ENCODE measurements around the gene ATP8A2.

The ATP8A2 gene

DNA sequence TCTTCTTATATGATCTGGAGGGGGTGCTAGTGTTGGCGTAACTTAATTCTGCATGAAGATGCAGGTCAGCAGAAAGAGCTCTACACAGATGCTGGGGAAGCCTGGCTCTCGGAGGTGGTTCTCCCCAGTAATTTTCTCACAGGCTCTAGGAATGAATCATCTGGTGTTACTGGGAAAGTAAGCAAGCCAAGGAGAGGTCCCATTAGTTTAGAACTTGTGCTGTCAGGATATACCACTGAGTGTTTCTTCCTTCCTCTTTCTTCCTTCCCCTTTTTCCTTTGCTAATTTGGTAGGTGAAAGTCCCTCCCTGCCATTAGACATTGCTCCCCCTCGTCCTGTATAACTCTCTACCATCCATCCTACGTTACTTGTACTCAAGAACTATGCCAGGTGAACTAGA is 68.3 kb downstream of the ATP8A2 start:
- TF ChIP-seq, protein P1, sequence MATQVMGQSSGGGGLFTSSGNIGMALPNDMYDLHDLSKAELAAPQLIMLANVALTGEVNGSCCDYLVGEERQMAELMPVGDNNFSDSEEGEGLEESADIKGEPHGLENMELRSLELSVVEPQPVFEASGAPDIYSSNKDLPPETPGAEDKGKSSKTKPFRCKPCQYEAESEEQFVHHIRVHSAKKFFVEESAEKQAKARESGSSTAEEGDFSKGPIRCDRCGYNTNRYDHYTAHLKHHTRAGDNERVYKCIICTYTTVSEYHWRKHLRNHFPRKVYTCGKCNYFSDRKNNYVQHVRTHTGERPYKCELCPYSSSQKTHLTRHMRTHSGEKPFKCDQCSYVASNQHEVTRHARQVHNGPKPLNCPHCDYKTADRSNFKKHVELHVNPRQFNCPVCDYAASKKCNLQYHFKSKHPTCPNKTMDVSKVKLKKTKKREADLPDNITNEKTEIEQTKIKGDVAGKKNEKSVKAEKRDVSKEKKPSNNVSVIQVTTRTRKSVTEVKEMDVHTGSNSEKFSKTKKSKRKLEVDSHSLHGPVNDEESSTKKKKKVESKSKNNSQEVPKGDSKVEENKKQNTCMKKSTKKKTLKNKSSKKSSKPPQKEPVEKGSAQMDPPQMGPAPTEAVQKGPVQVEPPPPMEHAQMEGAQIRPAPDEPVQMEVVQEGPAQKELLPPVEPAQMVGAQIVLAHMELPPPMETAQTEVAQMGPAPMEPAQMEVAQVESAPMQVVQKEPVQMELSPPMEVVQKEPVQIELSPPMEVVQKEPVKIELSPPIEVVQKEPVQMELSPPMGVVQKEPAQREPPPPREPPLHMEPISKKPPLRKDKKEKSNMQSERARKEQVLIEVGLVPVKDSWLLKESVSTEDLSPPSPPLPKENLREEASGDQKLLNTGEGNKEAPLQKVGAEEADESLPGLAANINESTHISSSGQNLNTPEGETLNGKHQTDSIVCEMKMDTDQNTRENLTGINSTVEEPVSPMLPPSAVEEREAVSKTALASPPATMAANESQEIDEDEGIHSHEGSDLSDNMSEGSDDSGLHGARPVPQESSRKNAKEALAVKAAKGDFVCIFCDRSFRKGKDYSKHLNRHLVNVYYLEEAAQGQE (IDR thresholded peaks at IDR 0.05; ENCODE audit: insufficient read depth in 1 of 2, low read depth in 2 of 2, low read length in 2 of 2) = no peak
- TF ChIP-seq TAF1 (IDR thresholded peaks at IDR 0.05; ENCODE audit: borderline replicate concordance, insufficient read depth, low read length) = no peak
- no peak for TF ChIP-seq POLR2AphosphoS5 (IDR thresholded peaks at IDR 0.05; ENCODE audit: low read depth, low read length)
- no peak for TF ChIP-seq SIN3A (IDR thresholded peaks at IDR 0.05; ENCODE audit: borderline replicate concordance, insufficient read depth, low read length)
- no peak for TF ChIP-seq FOXP2 (optimal IDR thresholded peaks at IDR 0.05; ENCODE audit: borderline replicate concordance, extremely low read depth, extremely low read length, insufficient read depth)

DNA sequence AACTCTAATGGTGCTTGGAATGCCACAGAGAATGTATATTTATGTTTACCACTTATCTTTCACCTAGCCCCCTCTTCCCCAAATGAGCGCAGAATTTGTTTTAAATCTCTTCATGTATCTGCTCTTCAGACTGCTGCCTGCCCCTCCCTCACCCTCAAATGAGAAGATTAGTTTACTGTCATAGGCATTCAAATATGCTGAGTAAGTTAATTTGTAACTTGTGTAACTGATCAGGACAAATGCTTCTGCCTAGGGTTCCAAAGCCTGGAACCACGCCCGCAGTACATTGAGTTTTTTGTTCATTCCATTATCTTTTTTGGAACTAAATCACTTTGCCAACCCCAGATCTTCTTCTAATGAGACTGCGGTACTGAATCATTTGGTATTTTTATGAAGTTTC is 74.5 kb downstream of the ATP8A2 start:
- TF ChIP-seq FOXP2 (optimal IDR thresholded peaks at IDR 0.05; ENCODE audit: borderline replicate concordance, extremely low read depth, extremely low read length, insufficient read depth) (no peak), TAF1 (IDR thresholded peaks at IDR 0.05; ENCODE audit: borderline replicate concordance, insufficient read depth, low read length) (no peak), SIN3A (IDR thresholded peaks at IDR 0.05; ENCODE audit: borderline replicate concordance, insufficient read depth, low read length) (no peak), POLR2AphosphoS5 (IDR thresholded peaks at IDR 0.05; ENCODE audit: low read depth, low read length) (no peak)
- TF ChIP-seq, protein P1 (IDR thresholded peaks at IDR 0.05; ENCODE audit: insufficient read depth in 1 of 2, low read depth in 2 of 2, low read length in 2 of 2) = no peak

DNA sequence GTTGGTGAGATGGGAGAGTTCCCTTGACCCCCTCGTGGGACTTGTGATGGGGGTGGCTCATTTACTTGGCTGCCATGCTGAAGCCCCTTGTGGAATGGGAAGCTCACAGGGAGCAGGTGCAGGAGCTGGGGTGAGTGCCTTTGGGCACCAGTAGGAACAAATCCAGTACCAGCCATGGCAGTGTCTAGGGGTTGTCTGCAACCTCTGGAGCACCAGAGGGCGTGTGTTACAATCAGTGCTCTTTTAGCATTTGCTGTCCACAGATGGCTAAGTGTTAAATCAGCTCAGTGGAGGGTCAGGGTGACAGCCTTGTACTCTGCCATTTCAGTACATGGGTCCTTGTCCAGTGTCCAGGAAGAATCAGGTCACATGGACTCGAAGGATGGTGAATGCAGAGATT is 75.6 kb downstream of the ATP8A2 start:
- TF ChIP-seq, protein P1 (IDR thresholded peaks at IDR 0.05; ENCODE audit: insufficient read depth in 1 of 2, low read depth in 2 of 2, low read length in 2 of 2) = no peak
- TF ChIP-seq TAF1 (IDR thresholded peaks at IDR 0.05; ENCODE audit: borderline replicate concordance, insufficient read depth, low read length) = no peak
- TF ChIP-seq POLR2AphosphoS5 (IDR thresholded peaks at IDR 0.05; ENCODE audit: low read depth, low read length) = no peak

DNA sequence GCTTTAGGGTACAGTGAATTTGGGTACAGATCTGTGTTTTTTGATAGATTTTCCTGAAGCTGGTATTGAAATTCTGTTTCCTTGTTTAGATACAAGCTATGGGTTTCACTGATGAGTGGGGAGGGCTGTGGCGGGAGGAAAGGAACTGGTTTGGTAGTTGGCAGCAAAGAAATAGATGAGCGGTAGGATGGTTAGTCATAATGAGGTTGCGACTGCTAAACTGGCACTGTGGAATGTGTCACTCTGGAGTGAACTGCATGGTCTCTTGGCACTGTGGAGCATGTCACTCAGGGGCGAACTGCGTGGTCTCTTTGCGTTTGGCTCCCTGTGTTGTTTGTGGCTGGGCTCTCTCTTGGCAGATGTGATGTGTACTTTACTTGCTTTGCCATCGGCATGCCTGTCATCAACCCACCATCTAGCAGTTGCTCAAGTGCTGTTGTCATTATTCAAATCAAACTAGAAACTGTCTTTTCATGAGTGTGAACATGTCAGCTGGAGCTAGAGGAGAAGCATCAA is 82.1 kb downstream of the ATP8A2 start:
- TF ChIP-seq POLR2AphosphoS5 (IDR thresholded peaks at IDR 0.05; ENCODE audit: low read depth, low read length) (no peak), SIN3A (IDR thresholded peaks at IDR 0.05; ENCODE audit: borderline replicate concordance, insufficient read depth, low read length) (no peak), TAF1 (IDR thresholded peaks at IDR 0.05; ENCODE audit: borderline replicate concordance, insufficient read depth, low read length) (no peak), FOXP2 (optimal IDR thresholded peaks at IDR 0.05; ENCODE audit: borderline replicate concordance, extremely low read depth, extremely low read length, insufficient read depth) (no peak)
- TF ChIP-seq, protein P1 (IDR thresholded peaks at IDR 0.05; ENCODE audit: insufficient read depth in 1 of 2, low read depth in 2 of 2, low read length in 2 of 2) = no peak

DNA sequence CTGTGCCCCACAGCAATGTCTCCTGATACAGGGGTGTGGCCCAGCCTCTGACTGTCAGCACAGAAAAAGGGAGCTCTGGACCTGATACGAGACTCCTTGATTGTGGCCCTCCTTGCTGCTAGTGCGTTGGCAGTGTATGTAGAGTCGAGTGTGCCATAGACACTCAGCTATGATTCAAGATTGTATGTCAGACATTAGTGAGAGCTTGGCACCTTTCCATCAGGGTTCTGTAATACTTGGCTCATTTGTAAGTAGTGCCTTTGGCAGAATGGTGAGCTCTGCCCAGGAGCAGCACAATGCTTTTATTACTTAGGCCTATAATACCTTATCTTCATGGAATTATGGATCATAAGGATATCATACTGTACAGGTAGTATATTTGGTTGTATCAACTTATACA is 83.4 kb downstream of the ATP8A2 start:
- TF ChIP-seq SIN3A (IDR thresholded peaks at IDR 0.05; ENCODE audit: borderline replicate concordance, insufficient read depth, low read length) (no peak), POLR2AphosphoS5 (IDR thresholded peaks at IDR 0.05; ENCODE audit: low read depth, low read length) (no peak), TAF1 (IDR thresholded peaks at IDR 0.05; ENCODE audit: borderline replicate concordance, insufficient read depth, low read length) (no peak), FOXP2 (optimal IDR thresholded peaks at IDR 0.05; ENCODE audit: borderline replicate concordance, extremely low read depth, extremely low read length, insufficient read depth) (no peak)
- TF ChIP-seq, protein P1 (IDR thresholded peaks at IDR 0.05; ENCODE audit: insufficient read depth in 1 of 2, low read depth in 2 of 2, low read length in 2 of 2) = no peak

Data from PFSK-1 (cell line).